ENCODE results near the gene SUB1.
"Not testable (repeated sequence)": the region's sequence is repeated elsewhere in the genome, so short reads cannot be mapped to it uniquely, and the experiment has no call there.

SUB1 gene

GRCh38 chr5:32585446-32586275 lies at the start of gene SUB1:
Gene SUB1 (plus strand): TSS chr5:32585557. CDS start chr5:32588513, 2,956 bp downstream.
- DNase-seq (ENCODE audit: low read depth in 1 of 2, low spot score in 1 of 2), result peak; percentile 88 to 90

- no peak for DNase-seq (ENCODE audit: low read depth in 1 of 2, low spot score in 1 of 2)
Observed at GRCh38 chr5:32536246-32536645, 49.1 kb upstream of the SUB1 start.

- DNase-seq (ENCODE audit: low read depth in 1 of 2, low spot score in 1 of 2), result not testable (repeated sequence)
Observed at GRCh38 chr5:32537437-32538029, 47.8 kb upstream of the SUB1 start.

- DNase-seq (ENCODE audit: low read depth in 1 of 2, low spot score in 1 of 2), result peak in 1 of 2 donors; percentile 23
Observed at GRCh38 chr5:32538031-32538547, 47.3 kb upstream of the SUB1 start.

GRCh38 chr5:32539981-32540845 lies 45.1 kb upstream of the SUB1 start:
- DNase-seq (ENCODE audit: low read depth in 1 of 2, low spot score in 1 of 2), result no peak

- no peak for DNase-seq (ENCODE audit: low read depth in 1 of 2, low spot score in 1 of 2)
Observed at GRCh38 chr5:32541241-32541640, 44.1 kb upstream of the SUB1 start.

GRCh38 chr5:32542216-32543059 lies 42.9 kb upstream of the SUB1 start:
- no peak for DNase-seq (ENCODE audit: low read depth in 1 of 2, low spot score in 1 of 2)

- DNase-seq (ENCODE audit: low read depth in 1 of 2, low spot score in 1 of 2), result no peak
Observed at GRCh38 chr5:32543291-32543690, 42.1 kb upstream of the SUB1 start.

GRCh38 chr5:32545102-32545800 lies 40.1 kb upstream of the SUB1 start:
- no peak for DNase-seq (ENCODE audit: low read depth in 1 of 2, low spot score in 1 of 2)

- no peak for DNase-seq (ENCODE audit: low read depth in 1 of 2, low spot score in 1 of 2)
Observed at GRCh38 chr5:32551194-32551593, 34.2 kb upstream of the SUB1 start.

GRCh38 chr5:32551865-32552264 lies 33.5 kb upstream of the SUB1 start:
- no peak for DNase-seq (ENCODE audit: low read depth in 1 of 2, low spot score in 1 of 2)

- DNase-seq (ENCODE audit: low read depth in 1 of 2, low spot score in 1 of 2), result not testable (repeated sequence)
Observed at GRCh38 chr5:32552491-32552890, 32.9 kb upstream of the SUB1 start.

GRCh38 chr5:32552936-32553335 lies 32.4 kb upstream of the SUB1 start:
- DNase-seq (ENCODE audit: low read depth in 1 of 2, low spot score in 1 of 2), result no peak

GRCh38 chr5:32554181-32554780 lies 31.1 kb upstream of the SUB1 start:
- not testable (repeated sequence) for DNase-seq (ENCODE audit: low read depth in 1 of 2, low spot score in 1 of 2)

GRCh38 chr5:32556543-32556942 lies 28.8 kb upstream of the SUB1 start:
- not testable (repeated sequence) for DNase-seq (ENCODE audit: low read depth in 1 of 2, low spot score in 1 of 2)

GRCh38 chr5:32559411-32559810 lies 25.9 kb upstream of the SUB1 start:
- no peak for DNase-seq (ENCODE audit: low read depth in 1 of 2, low spot score in 1 of 2)

GRCh38 chr5:32559921-32560320 lies 25.4 kb upstream of the SUB1 start:
- no peak for DNase-seq (ENCODE audit: low read depth in 1 of 2, low spot score in 1 of 2)

GRCh38 chr5:32562056-32562455 lies 23.3 kb upstream of the SUB1 start:
- no peak for DNase-seq (ENCODE audit: low read depth in 1 of 2, low spot score in 1 of 2)

GRCh38 chr5:32562843-32563242 lies 22.5 kb upstream of the SUB1 start:
- DNase-seq (ENCODE audit: low read depth in 1 of 2, low spot score in 1 of 2), result no peak
